HG02943 (cell line): ENCODE results near the gene KCNQ1.

Source experiments
- ATAC-seq: cut with Tn5 transposase; IDR thresholded peaks from one replicate; pipeline ENCODE4 v1.9.1; 2021; ENCODE audit warnings: mild to moderate bottlenecking, low read depth, moderate library complexity; ENCODE audit not compliant: unreplicated experiment

The KCNQ1 gene

DNA sequence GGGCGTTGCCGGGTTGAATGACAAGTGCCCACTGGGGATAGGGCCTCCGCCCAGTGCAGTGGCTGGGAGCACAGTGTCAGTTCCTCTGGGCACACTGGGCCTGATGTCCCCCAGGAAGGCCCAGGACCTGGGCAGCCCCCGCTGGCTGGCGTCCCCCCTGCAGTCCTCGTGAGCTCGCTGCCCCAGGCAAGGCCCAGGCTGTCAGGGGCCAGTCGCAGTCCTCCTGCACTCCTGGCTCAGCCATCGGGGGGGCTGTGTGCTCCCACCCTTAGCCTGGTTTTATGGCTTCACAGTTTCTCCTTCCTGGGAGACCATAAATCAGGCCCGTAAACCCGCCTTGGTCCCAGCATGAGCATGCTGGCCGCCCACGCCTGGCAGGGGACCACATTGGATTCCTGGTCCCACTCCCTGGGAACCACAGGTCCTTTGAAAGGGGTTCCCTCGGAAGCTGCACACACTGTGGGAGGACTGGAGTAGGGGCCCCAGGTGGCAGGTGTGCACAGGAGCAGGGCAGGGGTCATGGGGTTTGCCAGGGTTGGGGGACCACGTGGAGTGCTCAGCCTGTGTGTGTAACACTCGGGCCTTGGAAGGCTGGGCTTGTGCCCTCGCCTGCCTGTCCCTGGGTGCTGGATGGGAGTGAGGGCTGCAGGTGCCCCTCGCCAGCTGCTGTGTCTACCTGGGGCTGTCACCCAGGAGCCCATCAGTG is 141.4 kb downstream of the KCNQ1 start:
- no peak for ATAC-seq

DNA sequence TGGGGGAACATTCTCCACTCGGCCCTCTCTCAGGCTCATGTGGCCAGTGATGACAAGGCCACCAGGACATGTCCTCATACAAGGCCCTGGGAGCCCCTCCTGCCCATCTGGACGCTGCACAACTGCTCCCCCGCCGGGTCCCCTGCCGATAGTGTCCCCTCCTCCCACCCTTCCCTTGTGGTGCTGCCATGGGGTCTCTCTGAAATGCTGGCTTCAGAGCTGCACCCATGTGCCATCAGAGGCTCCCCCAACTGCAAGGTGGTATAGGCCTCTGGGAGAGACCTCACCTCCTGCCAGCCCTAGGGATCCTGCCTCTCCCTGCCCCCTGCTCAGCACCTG is 142.0 kb downstream of the KCNQ1 start:
- ATAC-seq: no peak

DNA sequence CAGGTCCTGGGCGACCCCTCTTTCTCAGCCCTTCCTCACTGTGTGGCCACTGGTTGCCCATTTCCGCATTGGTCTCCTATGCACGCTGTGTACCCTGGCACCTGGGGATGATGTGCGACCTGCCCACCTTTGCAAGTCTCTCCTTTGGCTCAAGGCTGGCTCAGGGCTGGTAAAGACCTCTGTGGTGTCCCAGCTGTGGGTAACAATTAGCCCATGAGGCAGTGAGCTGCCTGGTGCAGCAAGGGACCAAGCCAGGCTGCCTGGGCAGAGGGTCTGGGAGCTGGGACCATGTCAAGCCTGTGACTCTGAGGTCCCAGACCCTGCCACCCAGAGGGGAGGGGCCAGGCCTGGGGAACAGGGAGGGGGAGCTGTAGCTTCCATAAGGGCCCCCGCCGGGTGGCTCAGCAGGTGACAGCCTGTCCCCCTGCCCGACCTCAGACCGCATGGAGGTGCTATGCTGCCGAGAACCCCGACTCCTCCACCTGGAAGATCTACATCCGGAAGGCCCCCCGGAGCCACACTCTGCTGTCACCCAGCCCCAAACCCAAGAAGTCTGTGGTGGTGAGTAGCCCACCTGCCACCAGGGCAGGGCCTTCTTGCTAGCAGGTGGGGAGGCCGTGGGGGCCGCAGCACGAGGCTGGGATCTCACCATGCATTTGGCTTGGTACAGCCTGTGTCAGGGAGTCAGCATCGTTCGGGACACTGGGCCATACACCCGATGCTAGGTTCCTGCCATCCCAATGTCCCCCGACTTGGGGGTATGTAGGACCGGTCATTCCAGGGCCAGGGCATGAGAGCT is 142.5 kb downstream of the KCNQ1 start:
- no peak for ATAC-seq

DNA sequence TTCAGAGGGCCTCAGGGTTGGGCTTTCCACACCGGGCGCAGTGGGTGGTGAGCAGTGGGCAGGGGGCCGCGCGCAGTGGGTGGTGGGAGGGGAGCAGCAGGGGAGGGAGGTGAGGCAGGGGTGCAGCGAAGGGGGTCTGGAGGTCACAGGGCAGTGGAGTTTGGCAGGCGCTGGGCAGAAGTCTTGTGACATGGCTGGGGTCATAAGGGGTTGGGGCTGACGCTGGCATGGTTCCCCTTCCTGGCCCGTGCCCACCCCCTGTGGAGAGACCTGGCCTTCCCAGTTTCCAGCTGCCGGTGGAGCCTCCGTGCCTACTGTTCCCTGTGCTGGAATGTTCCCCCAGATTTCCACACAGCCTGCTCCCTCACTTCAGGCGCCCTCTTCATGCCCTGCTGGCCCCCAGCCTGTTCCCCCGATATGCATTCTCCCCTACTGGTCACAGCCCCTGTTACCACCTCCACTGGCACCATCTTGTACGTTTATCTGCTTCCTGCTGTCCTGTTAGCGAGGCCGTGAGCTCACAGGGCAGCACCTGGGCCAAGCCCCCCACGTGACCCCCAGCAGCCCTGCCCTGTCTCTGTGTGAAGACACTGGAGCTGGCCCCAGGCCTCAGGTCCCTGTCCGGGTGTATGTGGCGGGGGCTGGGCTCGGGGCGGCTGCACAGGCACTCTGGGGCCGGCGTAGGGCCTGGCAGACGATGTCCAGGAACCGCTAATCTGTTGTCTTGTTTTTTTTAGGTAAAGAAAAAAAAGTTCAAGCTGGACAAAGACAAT is 143.4 kb downstream of the KCNQ1 start:
- ATAC-seq: no peak

DNA sequence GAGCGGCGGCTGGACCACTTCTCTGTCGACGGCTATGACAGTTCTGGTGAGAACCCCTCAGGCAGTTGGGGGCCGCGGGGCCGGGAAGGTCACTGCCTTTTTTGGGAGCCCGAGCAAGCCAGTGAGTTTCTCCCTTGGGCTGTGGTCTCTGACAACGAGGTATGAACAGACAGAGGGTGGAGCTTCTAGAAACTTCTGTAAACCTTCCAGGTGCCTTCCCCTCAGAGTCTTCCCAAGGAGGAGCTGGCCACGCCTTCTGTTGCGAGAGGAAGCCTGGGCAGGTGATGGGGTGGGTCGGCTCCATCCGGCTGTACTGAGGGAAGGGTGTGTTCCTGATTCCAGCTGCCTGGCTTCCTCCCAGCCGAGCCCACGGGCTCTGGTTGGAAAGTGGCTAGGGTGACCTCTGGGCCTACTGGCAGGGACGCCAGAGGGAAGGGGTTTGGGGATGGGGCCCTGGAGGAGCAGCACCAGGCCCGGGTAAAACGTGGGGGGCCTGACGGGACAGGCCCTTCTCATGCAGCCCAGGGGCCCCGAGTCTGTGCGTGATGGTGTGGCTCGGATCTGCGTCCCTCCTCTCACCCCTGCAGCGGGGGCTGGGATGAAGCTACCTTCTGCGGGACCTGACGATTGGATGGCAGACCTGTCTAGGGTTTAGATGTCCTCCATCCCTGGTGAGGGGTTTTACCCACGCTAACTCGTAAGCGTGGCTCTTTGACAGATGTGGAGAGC is 144.2 kb downstream of the KCNQ1 start:
- ATAC-seq: no peak

DNA sequence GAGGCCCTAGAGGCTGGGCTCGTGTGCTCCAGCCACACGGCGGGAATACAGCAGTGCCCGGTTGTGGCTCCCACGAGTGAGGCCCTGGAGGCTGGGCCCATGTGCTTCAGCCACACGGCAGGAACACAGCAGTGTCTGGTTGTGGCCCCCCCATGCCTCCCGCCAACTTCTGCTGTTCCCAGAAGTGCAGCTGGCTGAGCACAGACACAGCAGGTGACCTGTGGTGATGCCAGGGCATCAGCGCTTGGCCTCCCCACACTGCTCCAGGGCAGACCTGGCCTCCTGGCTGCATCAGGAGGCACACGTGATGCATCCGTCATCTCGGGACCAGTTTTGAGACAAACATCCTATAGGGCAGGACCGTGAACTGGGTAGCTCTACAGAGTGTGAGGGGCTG is 144.7 kb downstream of the KCNQ1 start:
- ATAC-seq: no peak

DNA sequence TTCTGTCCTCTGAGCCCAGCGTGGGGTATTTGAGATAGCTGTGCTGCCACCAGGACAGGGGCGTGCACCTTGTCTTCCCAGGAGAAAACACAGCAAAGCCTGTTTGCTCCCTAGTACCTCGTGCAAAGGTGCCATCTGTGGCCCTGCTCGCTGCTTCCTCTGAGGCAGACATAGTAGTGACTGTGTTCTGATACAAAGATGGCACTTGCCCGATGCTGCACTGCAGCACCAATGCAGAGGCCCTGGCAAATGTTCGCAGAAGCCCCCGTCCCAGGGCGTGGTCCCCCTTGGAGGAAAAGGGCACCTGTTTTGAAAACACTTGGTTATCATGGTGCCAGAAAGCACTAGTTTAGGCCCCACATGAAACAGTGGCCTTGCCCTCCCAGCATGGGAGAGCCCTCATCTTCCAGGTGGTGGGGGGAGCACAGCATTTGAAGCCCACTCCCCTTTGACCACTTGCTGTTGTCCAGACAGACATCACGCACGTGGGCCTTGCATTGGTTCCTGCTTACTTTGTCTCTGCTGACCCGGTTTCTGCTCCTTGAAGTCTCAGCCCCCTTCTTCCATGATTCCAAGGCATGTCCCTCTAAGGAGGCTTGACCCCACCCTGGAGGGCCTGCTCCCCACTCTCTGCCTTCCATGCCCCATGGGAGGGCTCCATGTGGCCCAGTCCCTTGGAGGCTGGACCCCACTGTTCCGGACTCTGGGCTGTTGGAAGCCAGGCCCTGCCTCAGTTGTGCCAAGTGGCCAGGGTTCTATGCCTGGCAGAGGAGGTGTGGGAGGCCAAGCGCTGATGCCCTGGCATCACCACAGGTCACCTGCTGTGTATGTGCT is 145.5 kb downstream of the KCNQ1 start:
- no peak for ATAC-seq

DNA sequence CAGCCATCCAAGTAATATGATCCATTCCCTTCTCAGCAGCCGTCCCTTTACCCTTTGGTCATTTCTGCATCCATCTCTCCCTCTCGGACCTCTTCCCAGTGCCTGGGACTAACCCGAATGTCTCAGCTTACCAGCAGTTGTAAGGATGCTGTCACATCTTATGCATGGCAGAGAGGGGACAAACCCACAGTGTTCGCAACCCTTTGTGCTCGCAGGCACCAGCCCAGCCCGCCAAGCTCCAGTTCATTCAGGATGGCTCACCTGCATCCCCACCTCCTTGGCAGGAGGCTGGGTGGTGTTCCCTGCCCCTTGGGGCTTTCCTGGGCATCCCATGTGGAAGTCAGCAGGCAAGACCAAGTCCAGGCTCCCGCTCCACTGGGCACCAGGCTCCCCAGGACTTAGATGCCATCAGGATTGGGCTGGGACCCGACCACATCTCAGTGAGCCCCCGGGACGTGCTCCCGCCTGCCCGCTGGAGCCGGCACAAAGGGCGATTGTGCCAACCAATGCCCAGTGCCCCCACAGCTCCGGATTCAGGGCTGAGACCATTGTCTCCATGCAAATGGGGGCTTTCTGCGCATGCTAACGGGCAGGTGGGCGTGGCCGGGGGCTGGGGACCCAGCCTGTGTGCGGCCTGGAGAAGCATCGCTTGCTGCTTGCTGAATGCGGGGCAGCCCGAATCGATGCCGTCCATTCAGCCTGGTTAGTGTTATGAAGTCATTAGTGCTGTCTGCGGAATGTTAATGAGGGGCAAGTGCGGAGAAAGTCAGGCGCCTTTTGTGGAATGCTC is 146.4 kb downstream of the KCNQ1 start:
- no peak for ATAC-seq

DNA sequence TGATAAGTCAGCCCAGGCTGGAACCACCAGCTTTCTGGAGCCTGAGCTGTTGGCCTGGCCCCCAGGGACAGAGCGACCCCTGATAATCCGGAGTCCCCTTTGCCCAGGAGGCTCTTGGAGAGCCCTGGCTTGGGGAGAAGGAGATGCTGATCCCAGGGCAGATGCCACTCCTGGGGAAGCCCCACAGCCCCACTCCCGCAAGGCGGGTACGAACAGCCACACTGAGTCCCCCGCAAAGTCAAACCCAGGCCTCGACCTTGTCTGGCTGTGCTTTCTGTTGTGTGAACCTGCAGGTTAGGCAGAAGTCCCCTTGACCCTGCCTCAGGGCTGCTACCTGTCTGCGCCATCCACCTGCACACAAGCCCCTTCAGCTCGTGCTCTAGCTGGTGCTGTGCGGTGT is 147.0 kb downstream of the KCNQ1 start:
- ATAC-seq: no peak

DNA sequence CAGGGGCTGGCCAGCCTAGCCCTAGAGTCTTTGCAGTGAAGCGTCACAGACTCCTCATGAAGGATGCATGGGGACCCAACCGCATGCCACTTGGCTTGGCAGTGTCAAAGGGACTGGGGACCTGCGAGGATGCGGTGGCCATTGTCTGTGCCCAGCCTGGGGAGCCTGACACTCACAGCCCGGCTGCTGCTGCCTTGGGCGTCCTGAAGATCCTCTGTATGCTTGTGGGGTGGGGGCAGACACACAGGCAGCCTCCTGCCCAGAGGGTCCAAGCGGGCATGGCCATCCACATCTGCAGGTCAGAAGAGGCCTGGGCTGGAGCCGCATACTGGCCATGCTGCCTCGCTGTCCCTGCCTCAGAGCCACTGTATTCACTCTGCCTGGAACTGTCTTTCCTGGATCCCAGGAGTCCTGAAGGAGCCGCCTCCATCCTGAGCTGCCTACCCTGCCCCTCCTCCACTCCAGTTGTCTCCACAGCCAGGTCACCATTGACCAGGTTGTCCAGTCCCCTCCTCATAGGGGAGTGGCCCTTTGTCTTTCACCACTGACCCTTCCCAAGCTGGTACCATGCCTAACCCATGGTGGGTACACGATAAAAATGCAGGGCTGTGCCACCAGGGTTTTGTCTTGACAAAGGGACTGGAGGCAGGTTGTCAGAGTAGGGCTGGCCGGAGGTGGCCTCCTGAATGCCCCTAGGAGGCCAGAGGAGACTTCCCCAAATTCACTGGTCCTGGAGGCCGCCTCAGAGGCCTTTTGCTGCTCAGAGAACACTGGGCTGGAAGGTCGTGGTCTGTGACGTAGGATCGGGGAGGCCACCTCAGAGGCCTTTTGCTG is 148.0 kb downstream of the KCNQ1 start:
- no peak for ATAC-seq

DNA sequence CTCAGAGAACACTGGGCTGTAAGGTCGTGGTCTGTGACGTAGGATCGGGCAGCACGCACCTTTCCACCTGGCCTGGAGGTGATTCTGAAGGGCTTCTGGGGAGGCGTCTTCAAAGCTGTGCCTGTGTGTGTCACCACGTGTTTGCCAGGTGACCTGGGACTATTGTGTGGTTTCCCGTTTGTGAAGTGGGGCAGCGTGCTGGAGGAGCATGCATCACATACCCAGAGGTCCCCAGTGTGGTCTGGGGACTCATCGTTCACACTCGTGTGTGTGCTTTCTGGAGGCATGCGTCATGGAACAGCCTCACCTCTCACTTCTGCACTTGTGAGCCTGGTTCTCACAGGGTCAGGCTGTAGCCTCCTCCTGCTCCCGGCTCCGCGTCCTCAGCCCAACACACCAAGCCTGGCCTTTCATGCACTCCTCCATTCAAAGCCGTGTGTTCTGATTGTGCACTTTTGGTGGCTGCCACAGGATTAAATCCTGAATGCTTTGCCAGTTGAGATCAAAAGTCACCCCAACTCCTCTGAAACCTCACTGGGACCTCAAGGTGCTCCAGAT is 148.7 kb downstream of the KCNQ1 start:
- ATAC-seq: no peak

DNA sequence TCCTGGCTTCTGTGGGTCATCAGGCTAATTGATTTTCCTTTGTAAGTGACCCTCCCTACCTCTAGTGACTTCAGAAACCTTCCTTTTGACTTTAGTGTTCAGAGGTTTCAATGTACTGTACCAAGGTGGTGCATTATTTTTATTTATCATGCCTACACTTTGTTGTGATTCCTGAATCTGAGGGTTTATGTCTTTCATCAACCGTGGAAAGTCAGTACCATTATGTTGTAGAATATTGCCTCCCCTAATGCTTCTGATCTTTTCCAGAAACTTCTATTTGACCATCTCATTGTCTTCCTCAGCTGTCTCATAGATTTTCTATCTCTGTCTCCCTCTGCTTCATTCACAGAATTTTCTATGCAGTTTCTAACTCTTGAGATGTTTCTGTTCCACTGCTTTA is 149.5 kb downstream of the KCNQ1 start:
- no peak for ATAC-seq

DNA sequence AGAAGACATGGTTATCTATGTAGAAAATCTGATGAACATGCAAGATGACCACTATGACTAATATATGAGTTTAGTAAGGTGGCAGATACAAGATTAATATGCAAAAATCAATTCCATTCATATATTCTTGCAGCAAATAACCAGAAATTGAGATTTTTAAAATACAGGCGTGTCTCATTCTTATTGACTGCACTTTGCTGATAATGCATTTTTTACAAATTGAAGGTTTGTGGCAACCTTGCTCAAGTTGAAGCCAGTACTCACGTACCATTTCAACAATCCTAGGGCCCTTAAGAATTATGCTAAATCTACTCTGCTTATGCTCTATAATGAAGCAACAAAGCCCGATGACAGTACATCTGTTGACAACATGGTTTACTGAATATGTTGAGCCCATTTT is 150.4 kb downstream of the KCNQ1 start:
- no peak for ATAC-seq

DNA sequence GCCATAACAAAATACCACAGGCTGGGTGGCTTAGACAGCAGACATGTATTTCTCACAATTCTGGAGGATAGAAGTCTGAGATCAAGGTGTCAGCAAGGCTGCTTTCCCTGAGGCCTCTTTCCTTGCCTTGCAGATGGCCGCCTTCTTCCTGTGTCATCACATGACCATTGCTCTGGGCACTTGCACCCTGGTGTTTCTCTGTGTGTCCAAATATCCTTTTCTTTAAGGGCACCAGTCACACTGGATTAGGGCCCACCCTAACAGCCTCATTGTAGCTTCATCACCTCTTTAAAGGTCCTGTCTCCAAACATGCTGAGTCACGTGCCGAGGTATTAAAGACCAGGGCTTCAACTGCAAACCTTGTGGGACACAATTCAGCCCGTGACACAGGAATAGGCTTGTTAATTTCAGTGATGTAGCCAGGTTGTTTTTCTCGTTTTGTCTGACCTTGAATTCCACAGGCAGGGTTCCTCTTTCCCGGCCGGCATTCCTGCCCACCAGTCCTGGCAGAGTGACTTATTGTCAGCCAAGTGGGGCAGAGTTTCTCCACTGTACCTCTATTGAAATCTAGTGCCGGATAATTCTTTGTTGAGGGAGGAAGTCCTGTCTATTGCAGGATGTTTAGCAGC is 154.9 kb downstream of the KCNQ1 start:
- no peak for ATAC-seq

DNA sequence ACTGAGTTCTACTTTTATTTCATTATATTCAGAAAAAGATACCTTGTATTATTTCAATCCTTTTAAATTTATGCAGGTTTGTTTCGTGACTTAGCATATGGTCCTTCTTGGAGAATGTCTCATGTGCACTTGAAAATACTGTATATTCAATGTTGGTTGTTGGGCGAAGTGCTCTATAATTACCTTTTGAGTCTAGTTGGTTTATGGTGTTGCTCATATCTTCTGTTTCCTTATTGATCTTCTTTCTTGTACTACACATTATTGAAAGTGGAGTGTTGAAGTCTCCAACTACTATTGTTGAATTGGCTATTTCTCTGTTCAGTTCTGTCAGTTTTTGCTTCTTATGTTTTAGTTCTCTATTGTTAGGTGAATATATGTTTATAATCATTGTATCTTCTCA is 164.5 kb downstream of the KCNQ1 start:
- no peak for ATAC-seq

DNA sequence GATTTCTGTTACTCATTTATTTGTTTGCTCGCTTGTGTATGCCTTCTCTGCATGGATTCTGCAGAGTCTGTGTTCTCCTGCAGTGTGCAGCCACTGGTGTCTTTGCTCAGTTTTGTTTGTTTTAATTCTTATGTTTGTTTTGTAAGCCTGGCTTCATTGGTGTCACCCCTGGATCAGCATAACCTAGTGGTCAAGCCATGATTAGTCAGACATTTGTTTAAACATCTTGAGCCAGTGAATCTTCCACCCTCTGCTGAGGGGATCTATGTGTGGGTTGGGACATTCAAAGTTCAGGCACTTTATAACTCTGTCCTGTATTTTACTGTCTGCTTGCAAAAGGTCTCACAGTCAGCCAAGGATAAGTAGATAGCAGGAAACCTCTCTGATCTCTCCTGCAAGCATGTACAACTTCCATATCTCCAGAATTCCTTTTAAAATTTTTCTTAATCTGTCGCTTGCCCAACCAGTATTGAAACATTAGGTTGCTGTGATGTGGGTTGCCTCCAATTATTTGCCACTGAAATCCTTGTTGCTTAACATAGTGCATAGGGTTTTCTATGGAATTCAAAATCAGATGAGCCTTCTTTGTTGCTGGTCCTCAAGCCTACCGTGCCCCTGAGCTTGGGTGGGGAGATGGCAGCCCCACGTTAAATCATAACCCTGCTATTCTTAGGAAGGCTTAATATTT is 168.2 kb downstream of the KCNQ1 start:
- ATAC-seq: no peak

DNA sequence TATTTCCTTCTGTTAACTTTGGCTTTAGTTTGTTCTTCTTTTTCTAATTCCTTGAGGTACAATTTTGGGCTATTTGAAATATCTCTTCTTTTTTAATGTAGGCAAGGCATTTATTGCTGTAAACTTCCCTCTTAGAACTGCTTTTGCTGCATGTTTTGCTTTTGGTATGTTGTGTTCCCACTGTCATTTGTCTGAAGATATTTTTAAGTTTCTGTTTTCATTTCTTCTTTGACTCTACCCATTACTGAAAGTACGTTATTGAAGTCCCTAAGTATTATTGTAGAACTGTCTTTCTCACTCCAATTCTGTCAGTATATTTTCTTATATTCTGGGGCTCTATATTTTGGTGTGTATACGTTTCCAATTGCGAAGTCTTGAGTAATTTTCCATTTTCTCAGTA is 177.1 kb downstream of the KCNQ1 start:
- no peak for ATAC-seq
